ENCODE measurements around the gene ZNF436. TPM values are rescaled to one million over a fixed set of nuclear protein-coding genes. Genes with fewer than 3 reads are reported as not detected.
A peak's percentile ranks its signal among the peaks of the same experiment; 100 is the strongest.

Gene ZNF436
- total RNA-seq, 1 donor from 2014 or later, result 29.0 TPM

DNA sequence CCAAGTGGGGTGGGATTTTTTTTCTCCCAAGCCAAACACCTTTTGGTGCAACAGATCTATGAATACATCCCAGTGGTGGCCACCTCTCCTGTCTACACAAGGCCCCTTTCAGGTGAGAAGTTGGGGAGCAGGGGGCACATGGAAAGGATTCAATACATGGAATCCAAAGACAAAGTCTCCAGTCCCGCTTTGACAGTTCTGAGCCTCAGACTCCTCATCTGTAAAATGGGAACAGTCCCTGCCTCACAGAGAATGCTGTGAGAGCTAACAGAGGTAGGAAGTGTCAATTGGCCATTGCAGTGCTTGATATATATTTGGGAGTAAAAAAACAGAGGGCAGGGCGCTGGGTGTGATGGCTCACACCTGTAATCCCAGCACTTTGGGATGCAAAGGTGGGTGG is 26.7 kb upstream of the ZNF436 start:
- H3K36me3 ChIP-seq (ENCODE audit: control insufficient read depth, insufficient read depth, low read length), result no peaks in the 10 kb centered on the region
- DNase-seq (ENCODE audit: low read depth), result no peak
- FAIRE-seq, result no peak
- TF ChIP-seq, protein P1, sequence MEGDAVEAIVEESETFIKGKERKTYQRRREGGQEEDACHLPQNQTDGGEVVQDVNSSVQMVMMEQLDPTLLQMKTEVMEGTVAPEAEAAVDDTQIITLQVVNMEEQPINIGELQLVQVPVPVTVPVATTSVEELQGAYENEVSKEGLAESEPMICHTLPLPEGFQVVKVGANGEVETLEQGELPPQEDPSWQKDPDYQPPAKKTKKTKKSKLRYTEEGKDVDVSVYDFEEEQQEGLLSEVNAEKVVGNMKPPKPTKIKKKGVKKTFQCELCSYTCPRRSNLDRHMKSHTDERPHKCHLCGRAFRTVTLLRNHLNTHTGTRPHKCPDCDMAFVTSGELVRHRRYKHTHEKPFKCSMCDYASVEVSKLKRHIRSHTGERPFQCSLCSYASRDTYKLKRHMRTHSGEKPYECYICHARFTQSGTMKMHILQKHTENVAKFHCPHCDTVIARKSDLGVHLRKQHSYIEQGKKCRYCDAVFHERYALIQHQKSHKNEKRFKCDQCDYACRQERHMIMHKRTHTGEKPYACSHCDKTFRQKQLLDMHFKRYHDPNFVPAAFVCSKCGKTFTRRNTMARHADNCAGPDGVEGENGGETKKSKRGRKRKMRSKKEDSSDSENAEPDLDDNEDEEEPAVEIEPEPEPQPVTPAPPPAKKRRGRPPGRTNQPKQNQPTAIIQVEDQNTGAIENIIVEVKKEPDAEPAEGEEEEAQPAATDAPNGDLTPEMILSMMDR (IDR thresholded peaks at IDR 0.05; ENCODE audit: insufficient read depth, low read length, severe bottlenecking), result no peak
- H3K27me3 ChIP-seq (ENCODE audit: control insufficient read depth, insufficient read depth, low read length), result no peaks in the 10 kb centered on the region
- H3K4me3 ChIP-seq (ENCODE audit: low read depth, low read length), result no peak overlapping the region

DNA sequence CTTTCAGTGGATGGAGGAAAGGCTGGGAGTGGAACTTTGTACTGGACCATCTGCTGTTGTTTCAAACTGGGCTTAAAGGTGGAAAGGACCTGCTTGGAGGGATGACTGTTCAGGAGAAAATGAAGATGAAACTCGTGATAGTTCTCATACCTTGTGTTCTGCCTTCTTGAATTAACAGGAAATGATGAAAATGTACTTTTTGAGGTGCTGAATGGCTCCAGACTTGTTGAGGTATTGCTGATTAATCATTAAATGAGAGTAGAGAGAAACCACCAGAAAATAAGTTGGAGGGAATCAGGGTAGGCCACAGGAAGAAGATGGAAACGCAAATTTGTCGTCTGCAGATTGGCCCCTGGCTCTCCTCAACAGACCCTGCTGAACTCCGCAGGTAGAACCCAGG is 26.2 kb upstream of the ZNF436 start:
- DNase-seq (ENCODE audit: low read depth) (peak; percentile 36), FAIRE-seq (no peak)
- TF ChIP-seq, protein P1 (IDR thresholded peaks at IDR 0.05; ENCODE audit: insufficient read depth, low read length, severe bottlenecking), result no peak
- Histone ChIP-seq H3K4me3 (ENCODE audit: low read depth, low read length) (no peak overlapping the region), H3K27me3 (ENCODE audit: control insufficient read depth, insufficient read depth, low read length) (no peaks in the 10 kb centered on the region), H3K36me3 (ENCODE audit: control insufficient read depth, insufficient read depth, low read length) (no peaks in the 10 kb centered on the region)

DNA sequence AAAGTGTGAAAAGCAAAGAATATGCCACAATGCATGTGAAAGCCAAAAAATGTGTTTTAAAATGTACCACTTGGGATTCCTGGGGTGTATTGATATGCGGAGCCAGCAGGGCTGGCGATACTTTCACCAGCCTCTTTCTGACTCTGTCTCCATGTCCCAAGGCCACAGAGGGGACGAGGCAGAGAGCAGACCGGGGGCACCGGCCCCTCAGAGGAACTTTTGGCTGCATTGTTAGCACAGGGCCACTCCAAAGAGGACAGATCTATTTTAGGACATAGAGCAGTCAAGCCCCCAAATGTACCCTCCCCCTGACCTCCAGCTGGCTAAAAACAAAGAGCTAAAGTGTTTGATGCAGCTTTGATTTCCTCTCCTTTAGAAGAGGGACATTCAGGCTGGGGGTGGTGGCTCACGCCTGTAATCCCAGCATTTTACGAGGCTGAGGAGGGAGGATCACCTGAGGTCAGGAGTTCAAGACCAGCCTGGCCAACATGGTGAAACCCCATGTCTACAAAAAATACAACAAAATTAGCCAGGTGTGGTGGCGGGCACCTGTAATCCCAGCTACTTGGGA is 25.6 kb upstream of the ZNF436 start:
- no peak for DNase-seq (ENCODE audit: low read depth)
- Histone ChIP-seq H3K36me3 (ENCODE audit: control insufficient read depth, insufficient read depth, low read length) (no peaks in the 10 kb centered on the region), H3K27me3 (ENCODE audit: control insufficient read depth, insufficient read depth, low read length) (no peaks in the 10 kb centered on the region), H3K4me3 (ENCODE audit: low read depth, low read length) (no peak overlapping the region)
- no peak for FAIRE-seq
- TF ChIP-seq, protein P1 (IDR thresholded peaks at IDR 0.05; ENCODE audit: insufficient read depth, low read length, severe bottlenecking), result no peak

DNA sequence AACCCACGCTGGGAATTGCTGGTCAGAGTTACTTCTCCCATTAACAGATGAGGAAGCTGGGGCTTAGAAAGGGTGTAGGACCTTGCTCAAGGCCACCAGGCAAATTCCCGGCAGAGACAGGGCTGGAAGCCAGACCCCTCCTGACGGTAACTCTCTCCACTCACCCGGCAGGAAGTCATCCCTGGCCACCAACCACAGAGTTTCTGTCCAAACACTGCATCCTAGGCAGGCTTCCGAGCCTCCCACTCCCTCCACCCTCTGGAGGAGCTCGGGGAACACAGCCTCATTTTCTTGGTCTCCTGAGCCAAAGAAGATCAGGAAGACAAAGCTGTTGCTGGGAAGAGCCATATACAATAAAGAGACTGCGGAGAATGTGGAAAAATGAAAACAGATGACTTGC is 25.0 kb upstream of the ZNF436 start:
- TF ChIP-seq, protein P1 (IDR thresholded peaks at IDR 0.05; ENCODE audit: insufficient read depth, low read length, severe bottlenecking), result no peak
- DNase-seq (ENCODE audit: low read depth) (no peak), FAIRE-seq (no peak)
- Histone ChIP-seq H3K27me3 (ENCODE audit: control insufficient read depth, insufficient read depth, low read length) (no peaks in the 10 kb centered on the region), H3K4me3 (ENCODE audit: low read depth, low read length) (no peak overlapping the region), H3K36me3 (ENCODE audit: control insufficient read depth, insufficient read depth, low read length) (no peaks in the 10 kb centered on the region)

DNA sequence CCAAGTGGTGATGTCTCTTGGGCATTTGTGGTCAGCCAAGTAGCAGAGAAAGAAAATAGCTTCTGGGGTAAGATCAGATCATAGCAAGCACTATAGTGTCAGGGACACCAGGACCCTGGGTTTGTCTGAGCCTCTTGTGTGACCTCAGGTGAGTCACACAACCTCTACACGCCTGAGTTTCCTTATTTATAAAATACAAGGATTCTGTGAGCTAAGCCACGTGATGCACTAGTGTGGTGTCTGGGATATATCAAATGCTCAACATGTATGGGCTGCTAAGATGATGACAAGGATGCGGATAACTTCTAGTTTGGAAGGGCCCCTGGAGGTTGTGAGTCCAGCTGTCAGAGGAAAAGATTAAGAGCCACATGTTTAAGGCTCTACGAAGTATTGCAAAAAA is 24.5 kb upstream of the ZNF436 start:
- FAIRE-seq (no peak), DNase-seq (ENCODE audit: low read depth) (peak; percentile 44)
- Histone ChIP-seq H3K36me3 (ENCODE audit: control insufficient read depth, insufficient read depth, low read length) (no peaks in the 10 kb centered on the region), H3K27me3 (ENCODE audit: control insufficient read depth, insufficient read depth, low read length) (no peaks in the 10 kb centered on the region), H3K4me3 (ENCODE audit: low read depth, low read length) (no peak overlapping the region)
- TF ChIP-seq, protein P1 (IDR thresholded peaks at IDR 0.05; ENCODE audit: insufficient read depth, low read length, severe bottlenecking), result no peak

DNA sequence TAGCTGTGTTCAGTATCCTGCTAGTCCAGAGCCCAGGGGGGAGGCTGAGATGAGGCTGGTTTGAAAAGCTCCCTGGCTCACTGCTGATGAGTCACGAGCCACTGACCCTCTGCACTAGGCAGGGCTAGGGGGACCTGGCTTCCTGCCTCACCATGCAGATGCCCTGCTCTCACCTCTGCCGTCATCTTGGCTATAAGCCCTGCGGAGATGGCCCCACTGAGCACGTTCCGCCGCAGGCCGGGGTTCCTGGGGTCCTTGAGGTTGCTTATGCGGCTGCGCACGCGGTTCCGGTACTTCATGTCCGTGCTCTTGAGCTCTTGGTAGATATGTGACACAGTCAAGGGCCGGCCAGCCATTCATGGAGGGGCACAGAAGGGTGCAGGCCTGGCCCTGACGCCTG is 24.1 kb upstream of the ZNF436 start:
- H3K27me3 ChIP-seq (ENCODE audit: control insufficient read depth, insufficient read depth, low read length), result no peaks in the 10 kb centered on the region
- H3K4me3 ChIP-seq (ENCODE audit: low read depth, low read length), result no peak overlapping the region
- TF ChIP-seq, protein P1 (IDR thresholded peaks at IDR 0.05; ENCODE audit: insufficient read depth, low read length, severe bottlenecking), result no peak
- DNase-seq (ENCODE audit: low read depth), result no peak
- H3K36me3 ChIP-seq (ENCODE audit: control insufficient read depth, insufficient read depth, low read length), result no peaks in the 10 kb centered on the region
- no peak for FAIRE-seq

Data from bronchial epithelial cell (primary cell).